C4-2B (cell line): Measurements from ENCODE around the gene GPR31.

Source experiments
- ZFX ChIP-seq: fragments of 450-650 bp; IDR thresholded peaks from 2 replicates; pipeline ENCODE4 v1.6.1; 2017
- TF ChIP-seq, protein P1 (sequence below): fragments of 450-650 bp; conservative IDR thresholded peaks from 2 replicates; pipeline ENCODE4 v1.5.1; 2017; ENCODE audit warnings: mild to moderate bottlenecking

DNA sequence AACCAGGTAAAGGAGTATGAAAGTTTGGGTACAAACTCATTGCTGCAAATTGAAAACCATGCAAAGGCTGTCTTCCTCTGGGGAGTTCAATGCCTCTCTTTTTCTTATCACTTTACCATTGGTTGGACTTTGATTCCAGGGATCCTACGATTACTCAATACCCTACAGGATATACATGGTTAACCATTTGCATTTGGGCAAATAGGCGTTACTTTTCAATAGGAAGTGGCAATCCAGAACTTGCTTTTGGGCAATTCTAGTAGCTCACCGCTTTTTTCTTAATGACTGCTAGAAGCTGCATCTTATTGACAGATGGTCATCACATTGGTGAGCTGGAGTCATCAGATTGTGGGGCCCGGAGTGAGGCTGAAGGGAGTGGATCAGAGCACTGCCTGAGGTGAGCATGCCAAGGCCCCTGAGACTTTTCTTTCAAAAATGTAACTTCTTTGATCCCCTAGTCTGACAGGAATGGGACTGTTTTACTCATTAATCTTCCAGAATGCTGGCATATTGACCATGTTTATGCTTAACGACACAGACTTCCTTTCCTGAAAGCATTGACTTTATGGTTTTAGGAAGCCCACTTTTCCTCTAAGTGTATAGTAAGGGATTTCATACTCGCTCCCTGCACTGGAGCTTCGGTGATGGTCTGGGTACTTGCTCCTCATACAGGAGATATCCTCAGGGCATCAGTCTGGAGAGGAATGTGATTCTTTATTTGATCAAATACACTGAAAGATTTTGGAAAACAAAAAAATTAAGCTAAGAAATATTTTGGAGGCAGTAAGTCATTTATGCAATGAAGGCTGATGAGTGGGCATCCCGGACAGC lies 34.7 kb downstream of the GPR31 start, which contains the start of gene CCR6:
- TF ChIP-seq, protein P1, sequence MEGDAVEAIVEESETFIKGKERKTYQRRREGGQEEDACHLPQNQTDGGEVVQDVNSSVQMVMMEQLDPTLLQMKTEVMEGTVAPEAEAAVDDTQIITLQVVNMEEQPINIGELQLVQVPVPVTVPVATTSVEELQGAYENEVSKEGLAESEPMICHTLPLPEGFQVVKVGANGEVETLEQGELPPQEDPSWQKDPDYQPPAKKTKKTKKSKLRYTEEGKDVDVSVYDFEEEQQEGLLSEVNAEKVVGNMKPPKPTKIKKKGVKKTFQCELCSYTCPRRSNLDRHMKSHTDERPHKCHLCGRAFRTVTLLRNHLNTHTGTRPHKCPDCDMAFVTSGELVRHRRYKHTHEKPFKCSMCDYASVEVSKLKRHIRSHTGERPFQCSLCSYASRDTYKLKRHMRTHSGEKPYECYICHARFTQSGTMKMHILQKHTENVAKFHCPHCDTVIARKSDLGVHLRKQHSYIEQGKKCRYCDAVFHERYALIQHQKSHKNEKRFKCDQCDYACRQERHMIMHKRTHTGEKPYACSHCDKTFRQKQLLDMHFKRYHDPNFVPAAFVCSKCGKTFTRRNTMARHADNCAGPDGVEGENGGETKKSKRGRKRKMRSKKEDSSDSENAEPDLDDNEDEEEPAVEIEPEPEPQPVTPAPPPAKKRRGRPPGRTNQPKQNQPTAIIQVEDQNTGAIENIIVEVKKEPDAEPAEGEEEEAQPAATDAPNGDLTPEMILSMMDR, result no peak
- no peak for TF ChIP-seq ZFX
